Trophoblast cell (in vitro differentiated cells and primary cell): ENCODE measurements around the gene NTM.
"Not testable (repeated sequence)": the region's sequence is repeated elsewhere in the genome, so short reads cannot be mapped to it uniquely, and the experiment has no call there.

ENCODE experiments used
- DNase-seq, 2 donors: peaks; one replicate each; pipeline ENCODE4 v3.0.0-alpha.2; 2016
- H2AFZ ChIP-seq: 2 replicates; pipeline ENCODE4 v1.6.1; 2013; ENCODE audit warnings: low read length, moderate library complexity, mild to moderate bottlenecking; ENCODE audit not compliant: insufficient read depth, poor library complexity
- H2AK5ac ChIP-seq: 2 replicates; pipeline ENCODE4 v1.6.1; 2013; ENCODE audit warnings: mild to moderate bottlenecking, low read length
- H2BK120ac ChIP-seq: 2 replicates; pipeline ENCODE4 v1.6.1; 2013; ENCODE audit warnings: low read length, mild to moderate bottlenecking, moderate library complexity; ENCODE audit not compliant: insufficient read depth, poor library complexity
- H2BK12ac ChIP-seq: 2 replicates; pipeline ENCODE4 v1.6.1; 2013; ENCODE audit warnings: mild to moderate bottlenecking, low read length, moderate library complexity
- H2BK5ac ChIP-seq: 2 replicates; pipeline ENCODE4 v1.6.1; 2013; ENCODE audit warnings: low read length, low read depth, moderate library complexity, mild to moderate bottlenecking; ENCODE audit not compliant: poor library complexity
- H3K14ac ChIP-seq: 2 replicates; pipeline ENCODE4 v1.6.1; 2013; ENCODE audit warnings: mild to moderate bottlenecking, low read length
- H3K18ac ChIP-seq: 2 replicates; pipeline ENCODE4 v1.6.1; 2013; ENCODE audit warnings: mild to moderate bottlenecking, low read length
- H3K23ac ChIP-seq: 2 replicates; pipeline ENCODE4 v1.6.1; 2013; ENCODE audit warnings: low read length
- H3K27ac ChIP-seq: 2 replicates; pipeline ENCODE4 v1.5.1; 2013; ENCODE audit warnings: low read depth, mild to moderate bottlenecking, inconsistent platforms, low read length, moderate library complexity
- H3K27me3 ChIP-seq: 2 replicates; pipeline ENCODE4 v1.6.1; 2013; ENCODE audit warnings: inconsistent platforms, mild to moderate bottlenecking, low read length, moderate library complexity; ENCODE audit not compliant: insufficient read depth
- H3K36me3 ChIP-seq, 2 experiments: 1 replicate in 1 of 2; 2 replicates in 1 of 2; pipeline ENCODE4 v1.6.1; 2013; ENCODE audit warnings: low read length in 2 of 2, mild to moderate bottlenecking in 2 of 2, moderate library complexity in 1 of 2; ENCODE audit not compliant: insufficient read depth in 2 of 2, control insufficient read depth in 1 of 2
- H3K4ac ChIP-seq: 2 replicates; pipeline ENCODE4 v1.6.1; 2013; ENCODE audit warnings: low read depth, mild to moderate bottlenecking, low read length, moderate library complexity
- H3K4me1 ChIP-seq, 2 experiments: 1 replicate in 1 of 2; 2 replicates in 1 of 2; pipeline ENCODE4 v1.6.1; 2013; ENCODE audit warnings: low read length in 2 of 2, mild to moderate bottlenecking in 2 of 2, moderate library complexity in 1 of 2; ENCODE audit not compliant: insufficient read depth in 2 of 2, control insufficient read depth in 1 of 2
- H3K4me2 ChIP-seq: 2 replicates; pipeline ENCODE4 v1.6.1; 2013; ENCODE audit warnings: inconsistent platforms, mild to moderate bottlenecking, low read length, moderate library complexity
- H3K4me3 ChIP-seq: 2 replicates; pipeline ENCODE4 v1.5.1; 2013; ENCODE audit warnings: mild to moderate bottlenecking, low read depth, low read length, inconsistent platforms
- H3K79me1 ChIP-seq: one replicate; pipeline ENCODE4 v1.6.1; 2013; ENCODE audit warnings: low read length
- H3K79me2 ChIP-seq: 2 replicates; pipeline ENCODE4 v1.6.1; 2013; ENCODE audit warnings: low read length, mild to moderate bottlenecking; ENCODE audit not compliant: control insufficient read depth, insufficient read depth, poor library complexity
- H3K9ac ChIP-seq: 2 replicates; pipeline ENCODE4 v1.6.1; 2013; ENCODE audit warnings: mild to moderate bottlenecking, low read length
- H3K9me3 ChIP-seq: 2 replicates; pipeline ENCODE4 v1.6.1; 2013; ENCODE audit warnings: low read depth, mild to moderate bottlenecking, control low read depth, inconsistent platforms, low read length; ENCODE audit not compliant: insufficient read depth
- H4K12ac ChIP-seq: 2 replicates; pipeline ENCODE4 v1.6.1; 2013; ENCODE audit warnings: low read depth, mild to moderate bottlenecking, low read length, moderate library complexity
- H4K8ac ChIP-seq: 2 replicates; pipeline ENCODE4 v1.6.1; 2013; ENCODE audit warnings: low read depth, mild to moderate bottlenecking, low read length, moderate library complexity
- H4K91ac ChIP-seq: one replicate; pipeline ENCODE4 v1.6.1; 2013; ENCODE audit warnings: low read depth, mild to moderate bottlenecking, low read length, moderate library complexity
- WGBS: extraction: QIAGEN DNeasy Blood & Tissue Kit; methylation state at CpG from one replicate; pipeline ENCODE4 v1.1.7; 2013; ENCODE audit warnings: missing lambda C conversion rate; ENCODE audit not compliant: insufficient read length, insufficient coverage; ENCODE audit errors: extremely low coverage; 5-methylcytosine and 5-hydroxymethylcytosine counted together

The NTM gene

DNA sequence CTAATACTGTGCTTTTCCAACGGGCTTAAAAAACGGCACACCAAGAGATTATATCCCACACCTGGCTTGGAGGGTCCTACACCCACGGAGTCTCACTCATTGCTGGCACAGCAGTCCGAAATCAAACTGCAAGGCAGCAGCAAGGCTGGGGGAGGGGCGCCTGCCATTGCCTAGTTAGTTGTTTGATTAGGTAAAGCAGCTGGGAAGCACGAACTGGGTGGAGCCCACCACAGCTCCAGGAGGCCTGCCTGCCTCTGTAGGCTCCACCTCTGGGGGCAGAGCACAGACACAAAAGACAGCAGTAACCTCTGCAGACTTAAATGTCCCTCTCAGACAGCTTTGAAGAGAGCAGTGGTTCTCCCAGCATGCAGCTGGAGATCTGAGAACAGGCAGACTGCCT is 949.0 kb downstream of the NTM start:
- H2AFZ ChIP-seq, H3K4me3 ChIP-seq, H3K23ac ChIP-seq, H2BK120ac ChIP-seq, H3K9ac ChIP-seq, H4K12ac ChIP-seq, H3K27ac ChIP-seq, H3K4ac ChIP-seq, H2BK5ac ChIP-seq, H3K4me2 ChIP-seq, H3K4me1 ChIP-seq, DNase-seq, H2AK5ac ChIP-seq, H3K79me1 ChIP-seq, H2BK12ac ChIP-seq, H3K27me3 ChIP-seq, H3K36me3 ChIP-seq, H3K14ac ChIP-seq, H3K18ac ChIP-seq, H4K91ac ChIP-seq, H3K79me2 ChIP-seq, H3K9me3 ChIP-seq, H4K8ac ChIP-seq: not testable (repeated sequence)
- no CpG with 5 or more reads among the region's 6 CpGs for WGBS

DNA sequence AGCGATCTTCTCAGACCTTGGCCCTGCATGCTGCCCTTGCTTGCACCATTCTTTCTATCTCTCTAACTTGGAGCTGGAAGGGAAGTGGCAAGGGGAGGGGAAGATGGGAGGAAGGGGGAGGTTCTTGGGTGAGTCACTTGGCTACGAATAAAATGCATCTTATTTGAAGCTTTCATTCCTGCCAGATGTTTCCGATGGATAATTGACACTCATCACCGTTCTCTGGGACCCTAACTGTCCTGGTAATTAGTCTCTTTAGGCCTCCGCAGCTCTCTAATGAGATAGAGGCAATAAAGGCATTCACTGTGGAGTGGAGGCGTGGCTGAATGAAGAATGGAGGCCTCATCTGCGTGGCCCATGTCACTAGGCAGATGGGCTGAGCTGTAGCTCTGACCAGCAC is 960.1 kb downstream of the NTM start:
- Histone ChIP-seq H3K23ac (no peak overlapping the region), H3K79me2 (no peaks in the 10 kb centered on the region), H2AK5ac (no peak overlapping the region), H3K79me1 (no peaks in the 10 kb centered on the region), H3K36me3 (no peaks in the 10 kb centered on the region), H3K27ac (no peak overlapping the region), H3K9me3 (peaks cover 5% of the 10 kb centered on the region), H3K4me3 (no peak overlapping the region), H2AFZ (no peak overlapping the region), H4K8ac (no peak overlapping the region), H2BK120ac (no peak overlapping the region), H4K12ac (no peak overlapping the region), H3K4me2 (no peak overlapping the region), H2BK5ac (no peak overlapping the region), H3K9ac (no peak overlapping the region), H3K14ac (no peak overlapping the region), H3K4ac (no peak overlapping the region), H3K27me3 (no peaks in the 10 kb centered on the region), H3K18ac (no peak overlapping the region), H2BK12ac (no peak overlapping the region), H3K4me1 (no peaks in the 10 kb centered on the region), H4K91ac (no peak overlapping the region)
- WGBS = no CpG with 5 or more reads among the region's 7 CpGs
- no peak for DNase-seq

DNA sequence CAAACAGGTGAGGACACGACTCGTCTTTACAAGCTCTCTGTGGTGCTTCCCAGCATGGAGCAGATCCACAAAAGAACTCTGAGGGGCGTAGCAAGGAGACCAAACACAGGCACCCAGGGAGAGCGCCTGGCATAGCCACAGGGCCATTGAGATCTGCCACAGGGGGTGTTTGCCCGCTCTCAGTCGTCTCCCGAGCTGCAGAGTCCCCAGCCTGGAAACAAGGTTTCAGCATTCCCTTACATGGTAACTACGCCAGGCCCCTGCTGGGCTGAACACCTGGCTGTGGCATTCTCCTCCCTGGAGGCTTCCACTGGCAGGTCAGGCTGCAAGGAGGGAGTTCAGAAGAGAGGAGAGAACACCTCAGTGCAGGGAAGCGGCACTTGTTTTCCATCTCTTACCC is 962.1 kb downstream of the NTM start:
- no peaks in the 10 kb centered on the region for H3K27me3 ChIP-seq
- no peak for DNase-seq
- H4K91ac ChIP-seq = no peak overlapping the region
- no CpG with 5 or more reads among the region's 9 CpGs for WGBS
- no peak overlapping the region for H2AFZ ChIP-seq
- H3K9ac ChIP-seq = no peak overlapping the region
- no peak overlapping the region for H2BK5ac ChIP-seq
- no peak overlapping the region for H4K8ac ChIP-seq
- H3K36me3 ChIP-seq = no peaks in the 10 kb centered on the region
- no peak overlapping the region for H2BK120ac ChIP-seq
- H3K4me3 ChIP-seq = no peak overlapping the region
- no peaks in the 10 kb centered on the region for H3K79me2 ChIP-seq
- no peak overlapping the region for H2AK5ac ChIP-seq
- H3K14ac ChIP-seq = no peak overlapping the region
- no peak overlapping the region for H2BK12ac ChIP-seq
- H3K4me1 ChIP-seq = no peaks in the 10 kb centered on the region
- peaks cover 7% of the 10 kb centered on the region for H3K9me3 ChIP-seq
- no peak overlapping the region for H3K27ac ChIP-seq
- no peak overlapping the region for H3K4me2 ChIP-seq
- no peak overlapping the region for H4K12ac ChIP-seq
- H3K23ac ChIP-seq = no peak overlapping the region
- H3K4ac ChIP-seq = no peak overlapping the region
- no peak overlapping the region for H3K18ac ChIP-seq
- H3K79me1 ChIP-seq = no peaks in the 10 kb centered on the region

DNA sequence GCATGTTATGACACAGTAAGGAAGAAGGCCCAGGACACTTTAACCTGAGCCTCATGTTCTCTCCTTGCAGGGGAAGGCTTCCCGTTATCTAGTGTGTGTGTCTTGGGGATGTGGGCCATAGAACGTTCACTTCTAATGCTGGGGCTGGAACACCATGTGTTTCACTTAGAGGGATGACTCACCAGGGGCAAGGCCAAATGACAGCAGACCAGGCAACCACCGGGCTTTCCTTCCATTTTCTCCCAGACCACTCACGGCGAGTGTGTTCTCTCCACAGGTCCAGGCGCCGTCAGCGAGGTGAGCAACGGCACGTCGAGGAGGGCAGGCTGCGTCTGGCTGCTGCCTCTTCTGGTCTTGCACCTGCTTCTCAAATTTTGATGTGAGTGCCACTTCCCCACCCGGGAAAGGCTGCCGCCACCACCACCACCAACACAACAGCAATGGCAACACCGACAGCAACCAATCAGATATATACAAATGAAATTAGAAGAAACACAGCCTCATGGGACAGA is 964.4 kb downstream of the NTM start:
- Histone ChIP-seq H3K27me3 (no peaks in the 10 kb centered on the region), H4K12ac (no peak overlapping the region), H3K9me3 (peaks cover 7% of the 10 kb centered on the region), H2BK5ac (no peak overlapping the region), H2BK12ac (no peak overlapping the region), H2BK120ac (no peak overlapping the region), H3K4me1 (no peaks in the 10 kb centered on the region), H2AK5ac (no peak overlapping the region), H3K36me3 (no peaks in the 10 kb centered on the region), H3K9ac (no peak overlapping the region), H2AFZ (no peak overlapping the region), H3K27ac (no peak overlapping the region), H4K8ac (no peak overlapping the region), H3K4me2 (no peak overlapping the region), H3K23ac (no peak overlapping the region), H3K14ac (no peak overlapping the region), H3K18ac (no peak overlapping the region), H3K79me1 (no peaks in the 10 kb centered on the region), H3K4me3 (no peak overlapping the region), H3K4ac (no peak overlapping the region), H3K79me2 (no peaks in the 10 kb centered on the region), H4K91ac (no peak overlapping the region)
- no CpG with 5 or more reads among the region's 15 CpGs for WGBS
- DNase-seq = no peak
